Daoy (cell line): ENCODE results near the gene GSTM2. TPM values are rescaled to one million over a fixed set of nuclear protein-coding genes. Genes with fewer than 3 reads are reported as not detected.

Source experiments
- DNase-seq: peaks from one replicate; pipeline ENCODE4 v3.0.0-alpha.2; 2015; ENCODE audit warnings: low read depth
- total RNA-seq: library from RNA; depleted of rRNA; stranded (reverse); fragments of >200 nt; shearing (Covaris generic); gene quantifications from 2 replicates; pipeline ENCODE4 v1.2.3, GENCODE V29; 2014; rRNA removed

GSTM2 gene
- total RNA-seq, 1 experiment from 2014 or later, result 1.0 TPM

DNA sequence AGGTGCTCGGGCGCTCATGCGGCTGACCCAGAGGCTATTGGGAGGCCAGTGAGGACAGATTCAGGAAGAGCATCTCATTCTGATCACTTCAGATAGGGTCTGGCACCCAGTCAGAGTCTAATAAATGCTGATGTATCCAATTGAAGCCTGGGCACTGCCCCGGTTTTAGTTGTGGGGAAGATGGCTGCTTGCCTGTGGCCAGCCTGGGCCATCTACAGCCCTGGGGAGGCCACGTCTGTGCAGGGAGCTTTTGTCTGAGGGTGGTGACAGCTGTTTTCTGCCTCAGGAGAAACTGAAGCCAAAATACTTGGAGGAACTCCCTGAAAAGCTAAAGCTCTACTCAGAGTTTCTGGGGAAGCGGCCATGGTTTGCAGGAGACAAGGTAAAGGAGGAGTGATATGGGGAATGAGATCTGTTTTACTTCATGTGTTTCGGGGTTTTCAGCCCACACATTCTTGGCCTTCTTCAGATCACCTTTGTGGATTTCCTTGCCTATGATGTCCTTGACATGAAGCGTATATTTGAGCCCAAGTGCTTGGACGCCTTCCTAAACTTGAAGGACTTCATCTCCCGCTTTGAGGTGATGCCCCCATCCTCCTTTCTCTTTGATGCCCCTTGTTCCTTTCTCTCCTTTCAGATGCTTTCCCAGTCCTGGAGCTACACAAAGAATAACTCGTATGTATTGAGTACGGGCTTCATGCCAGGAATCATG lies 47.0 kb downstream of the GSTM2 start:
- no peak for DNase-seq

DNA sequence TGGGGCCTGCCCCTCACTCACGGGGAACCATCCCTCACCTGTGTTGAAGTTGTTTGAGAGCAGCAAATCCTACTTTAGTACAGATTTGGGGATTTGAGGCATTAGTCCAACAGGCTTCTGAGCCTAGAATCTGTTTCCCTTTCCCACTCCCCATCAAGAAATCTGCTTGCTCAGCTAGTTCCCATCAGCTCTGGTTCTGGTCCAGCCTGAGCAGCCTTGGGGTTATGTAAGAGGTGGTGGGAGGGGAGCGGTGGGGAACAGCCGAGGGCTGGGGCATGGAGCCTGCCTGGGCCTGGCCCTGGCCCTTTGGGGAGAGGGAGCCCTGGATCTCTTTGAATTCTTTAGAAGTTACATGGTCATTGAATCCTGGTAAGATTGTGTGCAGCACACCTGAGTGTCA lies 48.3 kb downstream of the GSTM2 start:
- DNase-seq, result no peak

DNA sequence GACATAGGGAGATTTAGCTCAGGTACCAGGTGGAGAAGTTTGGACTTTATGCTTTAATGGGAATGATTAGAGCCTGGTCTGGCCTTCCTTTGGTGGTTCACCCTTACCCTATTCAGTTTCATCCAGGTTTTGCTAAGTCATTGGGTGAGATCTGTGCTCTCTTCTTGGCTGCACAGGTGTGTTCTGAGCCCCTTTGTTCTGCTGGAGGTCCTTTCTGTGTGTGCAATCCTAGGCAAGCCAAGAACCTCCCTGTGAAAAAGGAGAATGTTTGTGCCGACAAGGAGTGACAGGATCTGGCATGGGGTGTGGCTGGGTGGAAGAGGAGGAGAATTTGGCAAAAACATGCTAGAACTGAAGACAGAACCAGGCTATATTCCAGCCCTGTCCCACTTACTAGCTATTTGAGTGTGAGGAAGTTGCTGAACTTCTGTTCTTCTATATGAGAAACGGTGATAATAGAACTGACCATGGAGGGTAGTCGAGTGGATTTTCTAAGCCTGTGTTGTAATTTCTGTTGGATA lies 48.8 kb downstream of the GSTM2 start:
- DNase-seq, result no peak

DNA sequence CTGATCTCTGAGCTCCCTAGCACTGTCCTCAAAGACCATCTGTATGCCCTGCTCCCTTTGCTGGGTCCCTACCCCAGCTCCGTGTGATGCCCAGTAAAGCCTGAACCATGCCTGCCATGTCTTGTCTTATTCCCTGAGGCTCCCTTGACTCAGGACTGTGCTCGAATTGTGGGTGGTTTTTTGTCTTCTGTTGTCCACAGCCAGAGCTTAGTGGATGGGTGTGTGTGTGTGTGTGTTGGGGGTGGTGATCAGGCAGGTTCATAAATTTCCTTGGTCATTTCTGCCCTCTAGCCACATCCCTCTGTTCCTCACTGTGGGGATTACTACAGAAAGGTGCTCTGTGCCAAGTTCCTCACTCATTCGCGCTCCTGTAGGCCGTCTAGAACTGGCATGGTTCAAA lies 49.9 kb downstream of the GSTM2 start:
- no peak for DNase-seq

DNA sequence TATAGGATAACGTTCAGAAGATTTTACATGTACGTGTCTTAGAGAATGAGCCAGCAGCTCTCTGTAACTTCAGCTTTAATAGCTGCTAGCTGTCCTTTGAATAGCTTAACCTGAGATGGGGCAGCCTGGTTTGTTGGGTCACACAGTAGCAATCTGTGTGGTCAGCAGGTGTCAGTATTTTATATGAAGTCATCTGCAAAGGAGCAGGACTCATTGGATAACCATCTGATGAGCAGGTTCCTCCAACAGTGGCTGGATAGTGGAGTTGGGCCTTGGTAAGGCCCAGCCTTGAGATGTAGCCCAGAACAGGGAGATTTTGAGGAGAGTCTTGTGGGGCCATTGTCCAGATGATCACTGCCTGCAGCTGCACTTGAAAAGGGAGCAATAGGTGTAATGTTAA lies 50.6 kb downstream of the GSTM2 start:
- no peak for DNase-seq

DNA sequence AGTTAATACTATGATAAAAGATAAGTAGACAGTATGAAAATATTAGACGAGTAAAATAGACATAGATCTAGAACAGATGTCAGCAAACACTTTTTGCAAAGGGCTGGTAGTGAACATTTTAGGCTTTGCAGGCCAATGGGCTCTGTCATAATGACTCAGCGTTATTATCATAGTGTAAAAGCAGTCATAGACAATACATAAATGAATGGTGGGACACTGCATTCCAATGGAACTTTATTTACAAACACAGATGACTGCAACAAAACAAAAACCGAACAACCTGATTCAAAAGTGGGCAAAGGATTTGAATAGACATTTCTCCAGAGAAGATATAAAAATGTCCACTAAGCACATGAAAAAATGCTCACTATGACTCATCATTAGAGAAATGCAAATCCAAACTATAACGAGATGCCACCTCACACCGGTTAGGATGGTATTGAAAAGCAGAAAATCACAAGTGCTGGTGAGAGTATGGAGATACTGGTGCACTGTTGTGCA lies 51.5 kb downstream of the GSTM2 start:
- DNase-seq, result peak; percentile 24

DNA sequence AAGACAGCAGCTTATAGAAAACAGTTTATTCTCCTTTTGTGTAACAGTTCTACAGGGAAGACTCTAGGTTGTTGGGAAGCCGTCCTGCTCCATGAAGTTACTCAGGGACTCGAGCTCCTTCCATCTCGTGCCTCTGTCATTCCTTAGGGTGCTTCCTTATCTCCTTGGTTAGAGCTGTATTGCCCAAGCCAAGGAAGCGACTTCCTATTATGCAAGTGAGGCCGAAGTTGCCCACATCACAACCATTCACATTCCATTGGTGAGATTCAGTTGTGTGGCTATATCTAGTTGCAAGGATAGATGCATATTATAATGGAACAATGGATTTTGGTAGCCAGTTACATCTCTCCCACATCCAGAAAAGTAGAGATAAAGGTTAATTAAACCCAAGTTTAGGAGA lies 53.2 kb downstream of the GSTM2 start:
- DNase-seq, result no peak

DNA sequence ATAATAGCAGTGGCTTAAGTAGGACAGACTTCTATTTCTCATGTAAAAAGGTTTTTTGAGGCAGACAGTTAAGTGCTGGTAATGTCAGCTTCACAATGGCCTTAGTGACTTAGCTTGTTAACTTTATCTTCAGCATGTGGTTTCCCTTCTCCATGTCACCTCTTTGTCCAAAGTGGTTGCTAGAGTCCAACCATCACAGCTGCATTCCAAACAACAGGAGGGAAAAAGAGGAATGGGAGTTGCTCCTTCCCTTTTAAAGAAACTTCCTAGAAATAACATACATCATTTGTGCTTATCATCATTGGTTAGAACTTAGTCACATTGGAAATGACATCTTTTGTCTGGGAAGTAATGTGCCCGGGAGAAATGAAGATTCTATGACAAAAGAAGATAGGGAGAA lies 54.1 kb downstream of the GSTM2 start:
- DNase-seq, result no peak

DNA sequence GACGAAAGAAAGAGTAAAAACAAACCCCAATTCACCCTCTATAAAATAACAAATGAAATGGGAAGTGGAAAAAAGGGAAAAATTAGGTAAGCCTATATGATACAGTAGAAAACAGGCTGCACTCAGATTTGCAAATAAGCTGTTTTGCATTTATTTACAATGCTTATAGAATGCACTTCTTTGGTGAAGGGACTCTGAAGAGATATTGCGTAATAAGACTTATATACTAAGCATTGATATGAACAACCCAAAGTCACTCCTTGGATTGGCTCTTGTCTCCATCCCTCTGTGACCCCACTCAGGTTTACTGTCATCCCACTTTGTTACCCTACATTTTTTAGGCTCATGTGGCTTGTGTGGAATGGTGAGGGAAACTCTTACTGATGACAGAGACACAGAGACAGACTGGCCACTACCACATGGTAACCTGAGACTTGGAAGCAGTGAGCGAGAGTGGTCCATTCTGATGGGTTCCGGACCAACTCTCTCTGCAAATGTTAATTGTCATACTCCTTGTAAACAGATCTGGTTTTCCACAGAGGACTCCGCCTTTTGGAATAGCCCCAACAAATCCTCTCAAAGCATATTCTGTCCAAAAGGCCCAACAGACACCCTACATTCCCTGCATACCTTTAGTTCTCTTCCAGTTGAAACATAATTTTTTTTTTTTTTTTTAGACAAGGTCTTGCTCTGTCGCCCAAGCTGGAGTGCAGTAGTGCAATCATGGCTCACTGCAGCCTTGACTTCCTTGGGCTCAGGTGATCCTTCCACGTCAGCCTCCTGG lies 55.2 kb downstream of the GSTM2 start:
- no peak for DNase-seq

Other genes with a start within 250 kb of the GSTM2 start
- 218 and 382 TPM in 2 replicates for gene PSMA5, start 241.6 kb upstream of the GSTM2 start, total RNA-seq
- 0.15 and 4.3 TPM in 2 replicates for gene SYPL2, start 201.5 kb upstream of the GSTM2 start, total RNA-seq
- 8.6 and 14.2 TPM in 2 replicates for gene ATXN7L2, start 184.2 kb upstream of the GSTM2 start, total RNA-seq
- 5.8 and 9.2 TPM in 2 replicates for gene CYB561D1, start 174.0 kb upstream of the GSTM2 start, total RNA-seq
- 3.2 and 3.7 TPM in 2 replicates for gene AMIGO1, start 158.3 kb upstream of the GSTM2 start, total RNA-seq
- gene GPR61, start 128.2 kb upstream of the GSTM2 start, total RNA-seq, result not detected in 2 replicates
- gene GNAI3, start 119.4 kb upstream of the GSTM2 start, total RNA-seq, result 24.1 and 24.6 TPM in 2 replicates
- gene GNAT2, start 48.4 kb upstream of the GSTM2 start, total RNA-seq, result 0.11 and 4.8 TPM in 2 replicates
- gene AMPD2, start 48.2 kb upstream of the GSTM2 start, total RNA-seq, result 121 and 135 TPM in 2 replicates
- gene GSTM4, start 12.0 kb upstream of the GSTM2 start, total RNA-seq, result 34.9 and 42.0 TPM in 2 replicates
- 3.2 and 5.4 TPM in 2 replicates for gene GSTM1, start 19.8 kb downstream of the GSTM2 start, total RNA-seq
- not detected in 2 replicates for gene GSTM5, start 44.2 kb downstream of the GSTM2 start, total RNA-seq
- gene GSTM3, start 73.0 kb downstream of the GSTM2 start, total RNA-seq, result 194 and 206 TPM in 2 replicates
- not detected in 2 replicates for gene EPS8L3, start 95.9 kb downstream of the GSTM2 start, total RNA-seq
- gene CSF1, start 242.8 kb downstream of the GSTM2 start, total RNA-seq, result 12.9 and 23.2 TPM in 2 replicates